Neuron (in vitro differentiated cells): Measurements from ENCODE around the gene MRPS27.

Source experiments
- H2AFZ ChIP-seq: one replicate; pipeline ENCODE4 v1.6.1; 2013; ENCODE audit warnings: low read depth, mild to moderate bottlenecking, inconsistent platforms, low read length, moderate library complexity
- H3K27me3 ChIP-seq: one replicate; pipeline ENCODE4 v1.6.1; 2013; ENCODE audit warnings: low read length; ENCODE audit not compliant: insufficient read depth
- H3K36me3 ChIP-seq: one replicate; pipeline ENCODE4 v1.6.1; 2013; ENCODE audit warnings: low read length; ENCODE audit not compliant: insufficient read depth
- H3K4me1 ChIP-seq: one replicate; pipeline ENCODE4 v1.6.1; 2013; ENCODE audit warnings: low read length; ENCODE audit not compliant: insufficient read depth
- H3K4me3 ChIP-seq: 2 replicates; pipeline ENCODE4 v1.5.1; 2013; ENCODE audit warnings: mild to moderate bottlenecking, low read length, moderate library complexity
- H3K9me3 ChIP-seq: one replicate; pipeline ENCODE4 v1.6.1; 2013; ENCODE audit warnings: low read length

MRPS27 gene

DNA sequence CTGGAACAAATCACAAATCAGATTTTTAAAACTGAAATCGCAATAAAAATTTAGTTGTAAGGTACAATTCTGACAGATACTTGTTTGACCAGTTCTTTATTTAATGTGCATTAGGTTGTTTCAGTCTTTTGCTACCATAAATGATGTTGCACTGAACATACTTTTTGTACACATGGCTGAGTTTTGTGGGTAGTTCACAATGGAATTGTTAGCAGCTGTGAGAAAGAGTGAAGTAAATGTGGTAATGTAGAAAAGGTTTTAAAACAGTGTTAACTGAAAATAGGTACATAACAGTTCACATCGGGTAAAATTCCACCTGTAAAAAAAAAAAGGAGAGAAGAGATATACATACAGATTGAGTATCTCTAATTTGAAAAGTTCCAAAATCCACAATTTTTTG lies 25.6 kb downstream of the MRPS27 start:
- Histone ChIP-seq H3K4me1 (no peaks in the 10 kb centered on the region), H3K4me3 (no peak overlapping the region), H3K9me3 (no peaks in the 10 kb centered on the region), H3K27me3 (no peaks in the 10 kb centered on the region), H2AFZ (no peak overlapping the region), H3K36me3 (peaks cover 31% of the 10 kb centered on the region)

DNA sequence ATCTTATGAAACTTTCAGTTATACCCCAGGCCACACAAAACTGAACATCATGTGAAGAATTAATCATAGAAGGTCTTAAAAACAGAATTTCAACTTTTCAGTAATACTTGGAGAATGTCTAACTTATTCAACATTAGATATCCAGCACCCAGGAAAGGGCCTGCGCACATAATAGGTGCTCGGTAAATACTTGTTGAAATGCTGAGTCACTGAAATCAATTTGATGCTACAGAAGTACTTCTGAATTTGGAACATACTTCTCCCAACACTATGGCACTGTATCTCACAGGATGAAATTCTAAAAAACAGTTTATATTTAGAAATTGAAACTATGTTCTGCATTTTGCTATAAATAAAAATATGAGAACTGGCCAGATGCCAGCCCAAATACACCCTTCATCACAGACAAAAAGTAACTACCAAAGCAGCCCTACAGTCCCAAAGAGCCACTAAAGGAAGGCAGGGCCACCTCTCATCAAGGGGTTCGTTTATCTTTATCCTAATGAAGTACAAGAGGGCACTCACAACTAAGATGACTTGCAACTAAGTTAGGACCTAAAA lies 26.5 kb downstream of the MRPS27 start:
- Histone ChIP-seq H2AFZ (no peak overlapping the region), H3K4me1 (no peaks in the 10 kb centered on the region), H3K4me3 (no peak overlapping the region), H3K36me3 (peaks cover 33% of the 10 kb centered on the region), H3K27me3 (no peaks in the 10 kb centered on the region), H3K9me3 (peaks cover 1% of the 10 kb centered on the region)

DNA sequence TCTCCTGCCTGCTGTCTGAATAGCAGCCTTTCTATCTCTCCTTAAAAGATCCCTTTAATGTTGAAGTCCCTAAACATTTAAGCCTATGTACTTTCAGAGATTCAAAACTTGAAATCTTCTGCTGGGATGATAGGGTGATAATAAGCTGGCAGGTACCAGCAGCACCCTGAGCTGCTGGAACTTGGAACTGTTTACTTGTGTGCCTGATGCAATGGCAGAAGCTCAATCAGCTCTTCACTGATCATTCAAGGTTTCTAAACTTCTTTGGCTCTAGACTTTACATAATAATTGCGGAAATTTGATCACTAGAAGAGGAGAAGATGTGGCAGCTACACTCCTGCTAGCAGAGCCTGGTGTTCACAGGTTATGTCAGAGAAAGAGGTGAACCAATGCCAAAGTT lies 27.6 kb downstream of the MRPS27 start:
- Histone ChIP-seq H2AFZ (no peak overlapping the region), H3K36me3 (peaks cover 42% of the 10 kb centered on the region), H3K4me3 (no peak overlapping the region), H3K4me1 (no peaks in the 10 kb centered on the region), H3K27me3 (no peaks in the 10 kb centered on the region), H3K9me3 (peaks cover 1% of the 10 kb centered on the region)

DNA sequence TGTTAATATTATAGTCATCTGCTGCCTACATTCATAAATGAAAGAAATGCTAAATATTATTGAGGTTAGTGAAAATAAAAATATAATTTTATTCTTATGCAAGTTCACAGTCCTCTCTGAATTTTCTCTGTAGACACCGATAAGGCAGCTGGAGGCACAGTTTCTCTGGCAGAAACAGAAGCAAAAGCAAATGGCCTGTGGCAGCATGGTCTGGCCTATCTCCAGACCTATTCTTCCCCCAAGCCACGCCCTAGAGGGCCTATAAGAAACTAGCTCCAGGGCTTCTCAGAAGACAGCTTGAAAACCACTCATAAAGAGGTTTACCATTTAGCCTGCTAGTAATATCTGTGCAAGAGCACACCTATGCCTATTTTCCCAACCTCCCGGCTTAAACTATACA lies 28.4 kb downstream of the MRPS27 start:
- Histone ChIP-seq H2AFZ (no peak overlapping the region), H3K4me1 (no peaks in the 10 kb centered on the region), H3K27me3 (no peaks in the 10 kb centered on the region), H3K9me3 (peaks cover 1% of the 10 kb centered on the region), H3K4me3 (no peak overlapping the region), H3K36me3 (peaks cover 42% of the 10 kb centered on the region)

DNA sequence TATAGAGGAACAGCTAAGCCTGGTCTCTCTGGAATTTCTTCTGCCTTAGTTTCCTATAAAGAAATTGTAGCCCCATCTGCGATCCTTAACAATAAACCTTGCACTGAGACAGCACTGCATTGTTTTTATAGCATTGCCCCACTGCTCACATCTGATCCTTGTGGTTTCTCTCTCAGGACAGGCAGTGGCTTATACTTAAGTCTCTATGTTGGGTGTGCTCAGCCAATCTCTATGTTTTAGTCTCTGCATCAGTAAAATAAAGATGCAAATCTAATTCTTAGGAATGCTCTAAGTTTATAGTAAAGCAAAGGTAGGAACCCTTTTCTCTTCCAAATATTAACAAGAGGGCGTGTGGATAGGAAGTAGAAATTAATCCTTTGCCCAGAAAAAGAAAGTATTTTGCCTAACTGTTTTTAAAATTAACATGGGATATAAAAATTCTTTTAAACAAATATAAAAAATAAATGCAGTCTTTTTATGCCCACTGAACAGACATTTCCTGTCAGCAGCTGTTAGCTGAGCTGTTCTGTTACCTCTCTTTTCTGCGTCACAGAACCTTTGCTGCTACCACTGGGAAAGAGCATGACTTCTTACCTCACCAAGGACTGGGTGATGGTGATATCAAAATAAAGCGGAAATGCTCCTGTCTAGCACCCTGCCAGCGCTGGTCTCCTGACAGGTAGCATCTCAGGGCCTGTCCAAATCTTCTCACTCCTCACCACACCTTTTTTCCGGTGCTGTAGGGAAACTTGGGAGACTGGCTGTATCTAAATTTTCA lies 29.5 kb downstream of the MRPS27 start:
- Histone ChIP-seq H2AFZ (no peak overlapping the region), H3K4me3 (no peak overlapping the region), H3K36me3 (peaks cover 42% of the 10 kb centered on the region), H3K4me1 (no peaks in the 10 kb centered on the region), H3K9me3 (peaks cover 1% of the 10 kb centered on the region), H3K27me3 (no peaks in the 10 kb centered on the region)

DNA sequence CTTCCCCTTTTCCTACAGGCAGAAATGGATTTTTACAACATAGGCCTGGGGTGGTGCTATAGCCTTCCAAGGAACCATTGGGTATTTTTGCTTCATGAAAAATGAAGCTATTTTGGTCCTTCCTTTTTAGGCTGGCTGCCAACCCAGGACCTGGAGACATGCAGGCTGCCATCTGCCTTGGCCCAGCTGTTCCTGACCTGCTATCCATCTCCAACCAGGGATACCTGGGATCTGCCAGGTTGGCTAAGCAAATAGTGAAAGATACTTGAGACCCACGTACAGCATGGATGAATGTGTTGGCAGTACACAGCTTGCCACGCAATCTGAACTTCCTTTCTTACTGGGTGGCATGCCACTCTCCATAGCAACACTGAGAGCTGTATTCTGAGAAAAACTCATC lies 31.1 kb downstream of the MRPS27 start:
- H3K4me1 ChIP-seq, result no peaks in the 10 kb centered on the region
- peaks cover 1% of the 10 kb centered on the region for H3K9me3 ChIP-seq
- H3K4me3 ChIP-seq, result no peak overlapping the region
- H2AFZ ChIP-seq, result no peak overlapping the region
- no peaks in the 10 kb centered on the region for H3K27me3 ChIP-seq
- peaks cover 29% of the 10 kb centered on the region for H3K36me3 ChIP-seq

DNA sequence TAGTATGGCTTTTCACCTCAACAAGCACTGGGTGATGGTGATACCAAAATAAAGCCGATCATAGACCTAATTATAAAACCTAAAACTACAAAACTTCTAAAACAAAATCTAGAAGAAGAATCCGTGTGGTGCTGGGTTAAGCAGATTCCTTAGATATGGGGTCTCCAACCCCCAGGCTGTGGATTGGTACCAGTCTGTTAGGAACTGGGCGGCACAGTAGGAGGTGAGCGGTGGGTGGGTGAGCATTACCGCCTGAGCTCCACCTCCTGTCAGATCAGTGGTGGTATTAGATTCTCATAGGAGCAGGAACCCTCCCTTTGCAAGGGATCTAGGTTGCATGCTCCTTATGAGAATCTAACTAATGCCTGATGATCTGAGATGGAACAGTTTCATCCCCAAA lies 33.2 kb downstream of the MRPS27 start:
- Histone ChIP-seq H3K4me3 (no peak overlapping the region), H2AFZ (no peak overlapping the region), H3K27me3 (no peaks in the 10 kb centered on the region), H3K9me3 (peaks cover 1% of the 10 kb centered on the region), H3K36me3 (peaks cover 24% of the 10 kb centered on the region), H3K4me1 (no peaks in the 10 kb centered on the region)

DNA sequence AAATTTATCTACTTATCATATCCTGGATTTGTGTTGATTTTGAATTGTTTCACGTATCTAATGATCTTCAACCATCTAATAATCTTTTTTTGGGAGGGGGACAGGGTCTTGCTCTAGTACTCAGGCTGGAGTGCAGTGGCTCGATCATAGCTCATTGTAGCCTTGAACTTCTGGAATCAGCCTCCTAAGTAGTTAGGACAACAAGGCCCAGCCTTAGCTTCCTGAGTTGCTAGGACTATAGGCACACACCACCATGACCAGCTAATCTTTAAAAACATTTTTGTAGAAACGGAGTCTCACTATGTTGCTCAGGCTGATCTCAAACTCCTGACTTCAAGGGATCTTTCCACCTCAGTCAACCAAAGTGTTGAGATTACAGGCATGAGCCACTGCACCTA lies 34.6 kb downstream of the MRPS27 start:
- Histone ChIP-seq H3K9me3 (peaks cover 1% of the 10 kb centered on the region), H3K4me3 (no peak overlapping the region), H3K27me3 (no peaks in the 10 kb centered on the region), H2AFZ (no peak overlapping the region), H3K36me3 (peaks cover 24% of the 10 kb centered on the region), H3K4me1 (peaks cover 2% of the 10 kb centered on the region)

DNA sequence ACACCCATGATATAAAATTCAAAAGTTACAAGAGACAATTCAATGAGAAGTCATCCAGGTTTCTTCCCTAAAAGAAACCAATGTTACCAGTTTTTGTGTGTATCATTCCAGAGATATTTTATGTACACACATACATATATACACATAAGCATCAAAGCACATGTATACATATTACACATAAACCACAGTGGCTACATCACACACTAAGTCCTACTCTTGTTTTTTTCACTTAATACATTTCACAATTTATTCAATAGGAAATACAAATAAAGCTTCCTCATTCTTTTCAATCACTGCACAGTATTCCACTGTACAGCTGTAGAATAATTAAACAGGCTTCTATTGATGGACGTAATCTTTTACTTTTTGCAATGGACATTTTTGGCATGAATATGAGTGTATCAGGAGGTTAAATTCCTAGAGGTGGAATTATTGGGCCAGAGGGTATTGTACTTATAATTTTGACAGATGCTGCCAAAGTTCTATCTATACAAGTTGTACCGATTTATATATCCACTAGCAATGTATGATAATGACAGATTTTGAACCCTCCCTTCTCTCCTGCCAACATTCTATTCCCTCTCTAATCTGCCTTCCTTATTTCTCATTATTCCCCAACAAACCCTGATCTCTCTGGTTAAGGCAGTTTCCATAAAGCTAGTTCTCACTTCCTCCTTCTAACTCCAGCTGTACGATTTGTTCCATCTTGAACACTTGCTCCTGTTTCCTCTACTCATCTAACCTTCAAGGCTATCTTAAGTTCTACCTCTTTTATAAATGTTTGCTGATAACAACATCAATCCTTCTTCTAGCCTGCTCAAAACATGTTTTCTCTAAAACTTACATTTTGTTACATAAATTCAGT lies 35.2 kb downstream of the MRPS27 start:
- no peak overlapping the region for H2AFZ ChIP-seq
- H3K4me1 ChIP-seq, result peaks cover 5% of the 10 kb centered on the region
- H3K27me3 ChIP-seq, result no peaks in the 10 kb centered on the region
- peaks cover 1% of the 10 kb centered on the region for H3K9me3 ChIP-seq
- H3K36me3 ChIP-seq, result peaks cover 19% of the 10 kb centered on the region
- H3K4me3 ChIP-seq, result no peak overlapping the region

DNA sequence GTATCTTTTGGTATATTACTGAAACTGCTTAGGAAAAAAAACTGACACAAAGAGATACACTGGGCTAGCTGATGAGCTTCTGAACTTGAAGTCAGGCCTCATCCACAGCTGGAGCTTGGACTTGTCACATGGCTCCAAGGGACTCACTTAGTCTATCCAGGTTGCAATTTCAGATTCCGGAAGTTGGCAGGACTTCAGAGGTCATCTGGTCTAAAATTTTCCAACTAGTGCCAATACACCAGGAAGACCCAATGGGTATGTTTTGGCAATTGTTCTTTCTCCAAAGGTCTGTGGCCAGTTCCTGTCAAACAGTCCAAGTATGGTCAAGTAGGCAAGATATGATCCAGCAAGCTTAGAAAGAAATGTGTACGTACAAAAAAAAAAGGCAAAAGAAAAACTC lies 36.7 kb downstream of the MRPS27 start:
- Histone ChIP-seq H3K36me3 (peaks cover 12% of the 10 kb centered on the region), H3K4me3 (no peak overlapping the region), H3K4me1 (peaks cover 5% of the 10 kb centered on the region), H3K27me3 (no peaks in the 10 kb centered on the region), H2AFZ (no peak overlapping the region), H3K9me3 (no peaks in the 10 kb centered on the region)

DNA sequence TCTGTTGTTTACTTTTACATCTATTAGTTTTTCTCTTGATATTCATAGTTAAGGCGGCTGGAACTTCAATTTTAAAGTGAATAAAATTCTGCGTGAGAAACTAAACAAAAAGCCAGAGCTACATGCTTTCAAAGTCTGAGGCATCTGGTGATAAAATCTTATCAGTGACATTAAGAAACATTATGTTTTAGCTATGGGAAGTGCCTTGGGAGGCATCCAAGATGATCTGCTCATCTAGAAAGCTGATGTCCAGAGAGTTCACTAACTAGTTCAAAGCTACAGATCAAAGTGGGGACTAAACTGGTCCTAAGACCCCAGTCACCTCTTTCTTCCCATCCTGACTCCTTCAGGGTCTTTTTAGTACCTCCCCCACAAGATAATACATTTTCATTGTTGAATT lies 37.2 kb downstream of the MRPS27 start:
- no peaks in the 10 kb centered on the region for H3K9me3 ChIP-seq
- peaks cover 5% of the 10 kb centered on the region for H3K4me1 ChIP-seq
- no peak overlapping the region for H2AFZ ChIP-seq
- H3K27me3 ChIP-seq, result no peaks in the 10 kb centered on the region
- peaks cover 9% of the 10 kb centered on the region for H3K36me3 ChIP-seq
- no peak overlapping the region for H3K4me3 ChIP-seq

DNA sequence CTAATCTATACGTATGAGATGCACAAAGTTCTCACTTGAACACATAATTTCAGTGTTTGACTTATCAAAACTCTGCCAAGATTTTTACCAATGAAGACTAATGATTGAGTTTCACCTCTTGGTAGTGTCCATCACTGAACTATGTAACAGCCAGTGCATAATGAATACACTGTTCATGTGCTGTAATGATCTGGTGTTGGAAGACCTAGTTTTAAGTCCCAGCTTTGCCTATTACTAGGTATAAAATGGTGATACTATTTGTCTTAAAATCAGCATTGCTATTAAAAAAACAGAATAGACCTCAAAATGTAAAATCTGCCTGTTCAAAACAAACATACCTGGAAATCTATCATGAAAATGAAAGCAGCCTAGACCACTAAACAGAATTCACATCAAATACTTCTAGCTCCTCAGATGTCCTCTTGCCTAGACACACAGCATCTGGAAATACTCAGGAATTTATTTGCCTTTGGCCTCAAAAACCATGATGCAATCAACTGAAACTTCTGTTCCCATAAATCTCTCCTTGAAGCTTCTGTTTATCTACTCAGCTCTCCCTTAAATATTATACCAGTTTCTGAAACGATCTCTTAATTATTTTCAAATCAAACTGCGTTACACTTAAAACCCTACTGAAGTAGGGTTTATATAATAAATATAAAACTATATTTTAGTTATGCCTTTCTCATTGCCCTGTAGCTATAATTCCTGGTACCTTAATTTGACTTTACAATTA lies 38.1 kb downstream of the MRPS27 start:
- no peak overlapping the region for H2AFZ ChIP-seq
- H3K36me3 ChIP-seq, result peaks cover 8% of the 10 kb centered on the region
- peaks cover 5% of the 10 kb centered on the region for H3K9me3 ChIP-seq
- no peak overlapping the region for H3K4me3 ChIP-seq
- no peaks in the 10 kb centered on the region for H3K27me3 ChIP-seq
- peaks cover 5% of the 10 kb centered on the region for H3K4me1 ChIP-seq

DNA sequence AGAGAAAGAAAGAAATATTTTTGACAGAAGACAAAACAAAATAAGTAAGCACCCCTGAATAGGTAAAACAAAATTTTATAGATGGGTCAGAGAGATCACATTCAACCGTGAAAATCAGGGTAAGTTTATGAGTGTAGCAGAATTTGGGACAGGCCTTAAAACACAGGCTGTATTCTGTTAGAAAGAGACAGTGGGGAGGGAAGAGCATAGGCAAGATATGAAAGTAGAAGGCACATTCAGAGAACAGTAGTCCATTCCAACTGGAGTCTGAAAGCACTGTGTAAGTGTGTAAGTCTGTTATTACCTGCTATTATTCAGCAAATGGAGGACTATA lies 38.6 kb downstream of the MRPS27 start:
- H2AFZ ChIP-seq, result no peak overlapping the region
- H3K36me3 ChIP-seq, result peaks cover 8% of the 10 kb centered on the region
- H3K4me3 ChIP-seq, result no peak overlapping the region
- peaks cover 5% of the 10 kb centered on the region for H3K4me1 ChIP-seq
- peaks cover 5% of the 10 kb centered on the region for H3K9me3 ChIP-seq
- no peaks in the 10 kb centered on the region for H3K27me3 ChIP-seq
